Measurements from ENCODE around the gene MAL. TPM values are rescaled to one million over a fixed set of nuclear protein-coding genes. Genes with fewer than 3 reads are reported as not detected.

The MAL gene
- total RNA-seq, 4 donors from 2014 or later = 6.5 to 29.4 (median 11.8) TPM

DNA sequence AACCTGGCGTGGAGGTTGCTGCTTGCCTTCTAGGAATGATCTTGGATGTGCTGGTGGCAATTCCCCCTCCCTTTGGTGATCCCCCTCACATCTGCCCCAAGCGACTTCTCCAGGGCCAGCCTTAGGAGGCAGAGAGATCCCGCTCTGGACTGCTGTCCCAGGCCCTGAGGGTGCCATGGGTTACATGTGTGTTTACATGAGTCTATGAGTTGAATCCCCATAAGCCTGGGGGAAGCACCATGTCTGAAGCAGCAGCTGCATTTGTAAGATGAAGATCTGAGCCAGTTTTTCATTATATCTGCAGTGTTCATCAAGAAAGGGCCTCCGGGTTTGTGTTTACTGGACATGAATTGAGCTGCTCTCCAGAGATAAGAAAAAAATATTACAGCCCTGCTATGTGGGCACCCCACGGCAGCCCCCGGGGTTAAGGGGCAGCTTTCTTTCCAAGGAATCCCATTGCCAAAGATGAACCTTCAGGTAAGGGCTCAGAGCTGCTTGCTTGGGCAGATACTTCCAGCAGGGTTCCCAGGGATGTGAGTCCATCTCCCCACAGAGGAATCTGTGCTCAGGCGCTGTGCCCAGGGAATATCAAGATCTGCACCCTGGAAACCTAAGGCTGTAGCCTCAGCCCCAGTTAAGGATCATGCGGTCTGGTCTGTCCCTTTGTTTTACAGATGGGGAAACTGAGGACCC, 50.1 kb downstream of the MAL start:
- Histone ChIP-seq H3K4me3 (no peak overlapping the region), H3K36me3 (no peaks in the 10 kb centered on the region), H3K27me3 (peaks cover 39% of the 10 kb centered on the region), H3K27ac (no peak overlapping the region), H3K9me3 (no peaks in the 10 kb centered on the region), H3K4me1 (peaks cover 9% of the 10 kb centered on the region)
- DNase-seq (ENCODE audit: low spot score in 2 of 2) = no peak
- TF ChIP-seq EP300 (IDR thresholded peaks at IDR 0.05) = no peak
- TF ChIP-seq POLR2AphosphoS5 (IDR thresholded peaks at IDR 0.05) = no peak
- no peak for TF ChIP-seq CTCF (IDR thresholded peaks at IDR 0.05)
- no peak for TF ChIP-seq POLR2A (IDR thresholded peaks at IDR 0.05)
- 69% methylated on average over 8 of the region's 8 CpGs for WGBS

DNA sequence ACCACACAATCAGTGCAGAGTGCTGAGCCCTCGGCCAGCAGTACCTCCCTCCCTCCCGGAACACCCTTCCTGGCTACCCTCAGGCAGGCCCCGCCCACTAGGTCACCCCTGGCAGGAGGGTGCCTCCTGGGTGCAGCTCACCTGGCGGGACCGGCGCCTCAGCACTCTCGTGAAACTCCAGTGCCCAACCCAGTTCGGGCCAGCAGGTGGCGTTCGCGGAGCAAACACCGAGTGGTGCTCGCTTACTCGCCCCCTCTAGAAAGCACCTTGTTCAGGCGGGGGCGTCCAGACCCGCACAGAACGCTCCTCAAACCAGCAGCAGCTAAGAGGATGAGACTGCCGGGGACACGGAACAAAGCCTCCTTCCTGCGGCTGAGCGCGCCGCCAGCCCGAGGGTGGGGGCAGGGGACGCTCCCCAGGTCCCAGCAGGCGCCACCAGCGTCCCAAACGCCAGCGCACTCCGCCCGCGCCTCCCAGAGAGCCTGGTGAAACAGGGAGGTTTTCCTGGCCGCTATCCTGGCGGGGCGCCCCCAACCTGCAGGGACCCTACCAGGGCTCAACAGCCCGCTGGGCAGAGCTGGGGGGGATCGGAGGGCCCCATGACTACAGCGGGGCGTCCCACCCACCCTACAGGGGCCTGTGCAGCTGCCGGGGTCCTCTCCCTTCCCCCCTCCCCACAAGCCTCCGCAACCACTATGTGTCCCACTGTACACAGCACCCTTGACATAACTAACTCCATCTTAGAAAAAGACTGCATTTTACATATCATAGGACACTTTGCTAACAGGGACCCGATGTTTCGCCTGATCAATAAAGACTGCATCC, 51.4 kb downstream of the MAL start:
- peak overlapping the region; percentile 47 for H3K4me3 ChIP-seq
- peaks cover 9% of the 10 kb centered on the region for H3K4me1 ChIP-seq
- no peak overlapping the region for H3K27ac ChIP-seq
- H3K9me3 ChIP-seq = no peaks in the 10 kb centered on the region
- TF ChIP-seq POLR2AphosphoS5 (IDR thresholded peaks at IDR 0.05) = no peak
- peak; percentile 30 to 81 for TF ChIP-seq CTCF (IDR thresholded peaks at IDR 0.05)
- no peaks in the 10 kb centered on the region for H3K36me3 ChIP-seq
- 11% methylated on average over 8 of the region's 44 CpGs for WGBS
- peak; percentile 76 to 88 for DNase-seq (ENCODE audit: low spot score in 2 of 2)
- H3K27me3 ChIP-seq = peaks cover 39% of the 10 kb centered on the region

DNA sequence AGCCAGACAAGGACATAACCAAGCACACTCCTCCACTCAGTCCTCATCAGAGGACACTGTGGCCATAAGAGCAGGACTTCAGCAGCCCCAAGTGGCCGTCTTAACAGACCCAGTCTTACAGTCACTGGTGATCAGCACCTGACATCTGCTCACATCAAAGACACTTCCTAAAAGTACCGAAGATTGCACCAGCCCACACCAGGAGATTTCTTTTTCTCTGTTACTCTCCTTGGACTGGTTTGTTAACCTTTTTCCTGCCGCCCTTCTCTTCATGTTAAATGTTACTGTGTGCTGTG, 52.0 kb downstream of the MAL start:
- peaks cover 39% of the 10 kb centered on the region for H3K27me3 ChIP-seq

DNA sequence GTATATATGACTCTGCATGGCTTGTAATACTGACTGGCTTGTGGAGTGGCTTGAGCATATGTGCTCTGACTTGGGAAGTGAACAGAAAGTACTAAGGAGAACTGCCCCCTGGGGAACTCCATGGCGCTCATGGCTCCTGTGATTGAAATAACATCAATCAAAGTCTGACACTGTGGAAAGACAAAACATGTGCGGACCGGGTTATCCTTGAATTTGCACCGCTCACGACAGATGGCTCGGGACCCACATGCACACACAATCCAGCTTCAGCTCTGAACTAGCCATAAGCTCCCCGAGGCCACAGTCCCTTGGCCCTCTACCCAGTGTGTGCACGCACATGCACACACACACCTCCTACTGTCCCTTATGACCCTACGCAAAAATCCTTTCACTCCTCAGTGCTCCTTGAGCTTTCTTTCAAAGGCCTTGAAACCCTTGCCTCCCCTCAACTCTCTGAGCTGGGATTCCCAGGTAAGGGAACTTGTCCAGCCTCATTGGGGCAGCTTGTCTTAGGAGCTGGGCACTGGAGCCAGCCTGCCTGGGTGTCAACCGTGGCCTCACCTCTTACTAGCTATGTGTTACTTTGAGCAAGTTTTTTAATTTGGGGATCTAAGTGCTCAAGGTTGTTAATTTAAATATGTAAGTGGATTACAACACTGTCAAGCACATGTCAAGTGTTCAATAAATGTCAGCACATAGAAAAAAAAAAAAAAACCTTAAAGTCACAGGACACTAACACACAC, 52.5 kb downstream of the MAL start:
- no peaks in the 10 kb centered on the region for H3K9me3 ChIP-seq
- TF ChIP-seq POLR2AphosphoS5 (IDR thresholded peaks at IDR 0.05) = no peak
- no peak for TF ChIP-seq EP300 (IDR thresholded peaks at IDR 0.05)
- no peak for TF ChIP-seq POLR2A (IDR thresholded peaks at IDR 0.05)
- TF ChIP-seq CTCF (IDR thresholded peaks at IDR 0.05) = no peak
- 40% methylated on average over 10 of the region's 10 CpGs for WGBS
- H3K27me3 ChIP-seq = peaks cover 39% of the 10 kb centered on the region
- H3K4me3 ChIP-seq = no peak overlapping the region
- H3K27ac ChIP-seq = no peak overlapping the region
- H3K4me1 ChIP-seq = peaks cover 9% of the 10 kb centered on the region
- H3K36me3 ChIP-seq = no peaks in the 10 kb centered on the region
- DNase-seq (ENCODE audit: low spot score in 2 of 2) = peak in 1 of 2 donors; percentile 69

More for the DNA sequence above, 52.0 kb downstream of the MAL start:
- TF ChIP-seq EP300 (IDR thresholded peaks at IDR 0.05) (no peak), POLR2AphosphoS5 (IDR thresholded peaks at IDR 0.05) (no peak), POLR2A (IDR thresholded peaks at IDR 0.05) (no peak)
- no peaks in the 10 kb centered on the region for H3K36me3 ChIP-seq
- H3K9me3 ChIP-seq = no peaks in the 10 kb centered on the region
- no peak for DNase-seq (ENCODE audit: low spot score in 2 of 2)
- H3K4me1 ChIP-seq = peaks cover 9% of the 10 kb centered on the region
- H3K4me3 ChIP-seq = no peak overlapping the region
- H3K27ac ChIP-seq = no peak overlapping the region
- 20% methylated on average over 3 of the region's 3 CpGs for WGBS

DNA sequence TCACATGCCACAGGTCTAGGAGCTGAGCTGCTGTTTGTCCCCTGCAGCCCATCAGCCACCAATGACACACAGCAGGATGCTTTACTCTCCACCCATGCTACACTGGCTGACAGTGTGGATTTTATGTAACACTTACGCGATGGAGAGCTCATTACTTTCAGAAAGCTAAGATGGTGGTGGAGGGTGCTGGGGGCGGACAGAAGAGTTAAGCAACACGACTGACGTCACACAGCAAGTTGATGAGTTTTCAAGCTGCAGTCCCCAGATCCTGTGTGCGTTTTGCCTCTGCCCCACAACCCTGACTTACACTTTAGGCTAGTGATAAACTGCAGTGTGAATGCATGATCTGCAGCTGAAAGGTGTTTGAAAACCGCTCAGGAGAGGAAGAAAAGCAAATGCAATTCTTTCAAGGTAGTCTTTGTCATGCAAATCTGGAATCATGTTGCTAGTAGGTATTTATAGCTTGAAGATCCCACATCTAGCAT, 53.7 kb downstream of the MAL start:
- Histone ChIP-seq H3K9me3 (no peaks in the 10 kb centered on the region), H3K27me3 (peaks cover 27% of the 10 kb centered on the region), H3K4me3 (no peak overlapping the region), H3K36me3 (no peaks in the 10 kb centered on the region), H3K27ac (no peak overlapping the region), H3K4me1 (peaks cover 9% of the 10 kb centered on the region)
- no peak for DNase-seq (ENCODE audit: low spot score in 2 of 2)
- TF ChIP-seq CTCF (IDR thresholded peaks at IDR 0.05) (no peak), EP300 (IDR thresholded peaks at IDR 0.05) (no peak), POLR2A (IDR thresholded peaks at IDR 0.05) (no peak), POLR2AphosphoS5 (IDR thresholded peaks at IDR 0.05) (no peak)
- WGBS = 54% methylated on average over 7 of the region's 7 CpGs

All from suprapubic skin (tissue), 4 donors.